Raji (cell line): Measurements from ENCODE around the gene BRSK1.

Source experiments
- POLR2A ChIP-seq: IDR thresholded peaks from 2 replicates; pipeline ENCODE4 v1.6.1; 2011; ENCODE audit warnings: low read depth, low read length, control low read depth; ENCODE audit not compliant: insufficient read depth

Gene BRSK1

DNA sequence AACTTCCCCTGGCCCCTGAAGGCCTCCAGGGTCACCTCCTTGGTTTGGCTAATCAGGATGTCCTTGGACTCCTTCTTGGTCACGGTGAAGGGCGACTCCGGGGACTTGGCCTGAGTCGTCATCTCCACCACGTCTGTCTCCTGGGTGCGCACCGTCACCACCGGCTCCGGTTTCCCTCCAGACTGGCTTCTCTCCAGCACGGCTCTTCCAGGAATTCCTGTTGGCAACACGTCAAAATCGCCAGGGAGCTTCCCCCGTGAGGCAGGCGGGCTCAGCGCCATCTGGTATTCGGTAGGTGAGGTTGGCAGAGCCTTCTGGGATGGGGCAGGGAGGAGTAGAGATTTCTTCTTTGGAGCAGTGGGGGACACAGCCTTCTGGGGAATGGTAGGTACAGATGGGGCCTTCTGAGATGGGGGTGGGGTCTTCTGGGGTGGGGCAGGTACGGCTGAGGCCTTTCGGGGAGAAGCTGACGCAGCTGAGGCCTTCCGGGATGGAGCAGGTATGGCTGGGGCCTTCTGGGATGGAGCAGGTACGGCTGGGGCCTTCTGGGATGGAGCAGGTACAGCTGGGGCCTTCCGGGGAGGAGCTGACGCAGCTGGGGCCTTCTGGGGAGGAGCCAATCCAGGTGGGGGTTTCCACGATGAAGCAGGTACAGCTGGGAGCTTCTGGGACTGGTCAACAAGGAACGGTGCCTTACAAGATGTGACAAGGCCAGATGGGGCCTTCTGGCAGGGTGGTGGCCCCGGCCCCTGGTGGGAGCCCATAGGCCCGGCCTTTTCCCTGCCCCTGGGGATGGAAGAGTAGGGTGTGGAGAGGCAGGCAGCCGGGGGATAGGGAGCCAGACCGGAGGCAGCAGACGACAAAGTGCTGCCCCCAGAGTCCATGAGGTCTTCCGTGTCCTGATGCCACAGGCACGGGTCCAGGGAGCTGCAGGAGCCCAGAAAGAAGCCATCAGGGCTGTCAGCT is 75.4 kb downstream of the BRSK1 start:
- no peak for TF ChIP-seq POLR2A

DNA sequence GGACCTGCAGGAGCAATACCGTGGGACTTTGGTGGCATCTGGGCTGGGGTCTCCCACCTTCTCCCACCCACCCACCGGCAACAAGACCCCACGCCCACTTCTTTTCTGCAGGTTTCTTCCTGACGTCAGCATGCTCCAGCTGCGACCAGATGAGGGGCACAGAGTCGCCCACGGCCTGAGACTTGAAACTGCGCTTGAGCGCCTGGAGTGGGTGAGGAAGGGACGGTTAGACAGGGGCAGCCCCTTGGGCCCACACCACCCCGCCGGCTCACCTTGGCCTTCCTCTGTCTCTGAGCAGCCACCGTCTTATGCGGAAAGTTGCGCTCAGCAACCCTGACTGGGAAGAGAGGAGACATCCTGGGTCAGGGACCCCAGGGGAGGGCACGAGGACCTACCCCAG is 77.1 kb downstream of the BRSK1 start:
- TF ChIP-seq POLR2A, result no peak
